Stomach (tissue), 9 donors: Measurements from ENCODE around the gene PER1. TPM values are rescaled to one million over a fixed set of nuclear protein-coding genes. Genes with fewer than 3 reads are reported as not detected.
A peak's percentile ranks its signal among the peaks of the same experiment; 100 is the strongest.

Experiments used
- DNase-seq, 2 donors: peaks; one replicate each; pipeline versions ENCODE4 v3.0.0 to v3.0.0-alpha.2; 2013 to 2019
- H3K27ac ChIP-seq, 5 donors: fragments of 200-600 bp in 4 of 5; sonication (generic) in 4 of 5; one replicate each; pipeline ENCODE4 v1.5.1; 2013 to 2019; ENCODE audit warnings: mild to moderate bottlenecking in 1 of 5, moderate library complexity in 1 of 5
- H3K27me3 ChIP-seq, 3 donors: fragments of 200-600 bp; sonication (generic); one replicate each; pipeline ENCODE4 v1.5.1; 2017 to 2019; ENCODE audit warnings: mixed run types in 1 of 3
- H3K36me3 ChIP-seq, 4 donors: fragments of 200-600 bp; sonication (generic); 1 replicate in 3 of 4; 2 replicates in 1 of 4; pipeline ENCODE4 v1.5.1; 2016 to 2019
- H3K4me1 ChIP-seq, 4 donors: fragments of 200-600 bp; sonication (generic); one replicate each; pipeline ENCODE4 v1.5.1; 2016 to 2019
- H3K4me3 ChIP-seq, 4 donors: fragments of 200-600 bp; sonication (generic) in 3 of 4; one replicate each; pipeline ENCODE4 v1.5.1; 2016 to 2019; ENCODE audit warnings: mild to moderate bottlenecking in 1 of 4
- H3K9me3 ChIP-seq, 4 donors: fragments of 200-600 bp; sonication (generic); one replicate each; pipeline ENCODE4 v1.5.1; 2016 to 2019
- EP300 ChIP-seq: sonication (generic); formaldehyde crosslinking; IDR thresholded peaks from one replicate; pipeline ENCODE4 v1.6.1; 2017; ENCODE audit warnings: antibody characterized with exemption
- POLR2A ChIP-seq, 4 donors: fragments of 450-650 bp; IDR thresholded peaks; one replicate each; pipeline ENCODE4 v1.6.1; 2016; ENCODE audit warnings: antibody characterized with exemption in 4 of 4, control low read depth in 2 of 4, mild to moderate bottlenecking in 1 of 4, moderate library complexity in 1 of 4
- POLR2AphosphoS5 ChIP-seq, 3 donors: sonication (generic); formaldehyde crosslinking; IDR thresholded peaks; one replicate each; pipeline ENCODE4 v1.6.1; 2016; ENCODE audit warnings: antibody characterized with exemption in 3 of 3
- WGBS, 5 donors: extraction: QIAGEN DNeasy Blood & Tissue Kit in 3 of 5; methylation state at CpG; one replicate each; pipeline versions ENCODE4 v1.1.5 to v1.1.7; 2013 to 2018; 5-methylcytosine and 5-hydroxymethylcytosine counted together
- intact Hi-C: fragments of 100-400 bp; cut with DNase I; formaldehyde crosslinking; loops from one replicate; pipeline ENCODE4 v1.15.1; 2023; ENCODE audit warnings: low total_unique reads
- polyA plus RNA-seq, 3 donors: library from polyadenylated mRNA; stranded (reverse); fragments of 200-250 nt; gene quantifications; one replicate each; pipeline ENCODE4 v1.2.3, GENCODE V29; 2013
- total RNA-seq, 5 donors: library from RNA; depleted of rRNA; stranded (reverse); fragments of >200 nt; gene quantifications; one replicate each; pipeline versions ENCODE4 v1.1.0 to v1.2.3, GENCODE V29; 2014 to 2016
- TF ChIP-seq, protein P1 (sequence below), 7 experiments: fragments of 450-650 bp in 4 of 7; fragments of 200-600 bp in 3 of 7; sonication (generic) in 3 of 7; IDR thresholded peaks; one replicate each; pipeline ENCODE4 v1.5.1; 2016 to 2019; ENCODE audit warnings: antibody characterized with exemption in 7 of 7, control low read depth in 2 of 7, mild to moderate bottlenecking in 1 of 7
- donor health status: healthy with polysubstance abuse.
- donor health status: Bipolar disorder and iron deficiency.
- donor health status: healthy.

PER1 gene
- total and polyA plus RNA-seq, 8 donors, result 16.2 to 163 (median 69.7) TPM

GRCh38 chr17:8167526-8167925, 15.3 kb upstream of the PER1 start:
- no peak for DNase-seq
- WGBS, 5 donors, result 73 to 81% (median 79%) methylated on average over 3 of the region's 3 CpGs
- Histone ChIP-seq H3K27me3 (no peaks in the 10 kb centered on the region), H3K9me3 (no peaks in the 10 kb centered on the region), H3K4me3 (no peak overlapping the region), H3K27ac (no peak overlapping the region), H3K4me1 (peaks cover 14 to 25% (median 18%) of the 10 kb centered on the region in 4 donors), H3K36me3 (no peaks in the 10 kb centered on the region)
- TF ChIP-seq POLR2AphosphoS5 (IDR thresholded peaks at IDR 0.05) (no peak), EP300 (no peak), POLR2A (IDR thresholded peaks at IDR 0.05) (no peak)
- TF ChIP-seq, protein P1, sequence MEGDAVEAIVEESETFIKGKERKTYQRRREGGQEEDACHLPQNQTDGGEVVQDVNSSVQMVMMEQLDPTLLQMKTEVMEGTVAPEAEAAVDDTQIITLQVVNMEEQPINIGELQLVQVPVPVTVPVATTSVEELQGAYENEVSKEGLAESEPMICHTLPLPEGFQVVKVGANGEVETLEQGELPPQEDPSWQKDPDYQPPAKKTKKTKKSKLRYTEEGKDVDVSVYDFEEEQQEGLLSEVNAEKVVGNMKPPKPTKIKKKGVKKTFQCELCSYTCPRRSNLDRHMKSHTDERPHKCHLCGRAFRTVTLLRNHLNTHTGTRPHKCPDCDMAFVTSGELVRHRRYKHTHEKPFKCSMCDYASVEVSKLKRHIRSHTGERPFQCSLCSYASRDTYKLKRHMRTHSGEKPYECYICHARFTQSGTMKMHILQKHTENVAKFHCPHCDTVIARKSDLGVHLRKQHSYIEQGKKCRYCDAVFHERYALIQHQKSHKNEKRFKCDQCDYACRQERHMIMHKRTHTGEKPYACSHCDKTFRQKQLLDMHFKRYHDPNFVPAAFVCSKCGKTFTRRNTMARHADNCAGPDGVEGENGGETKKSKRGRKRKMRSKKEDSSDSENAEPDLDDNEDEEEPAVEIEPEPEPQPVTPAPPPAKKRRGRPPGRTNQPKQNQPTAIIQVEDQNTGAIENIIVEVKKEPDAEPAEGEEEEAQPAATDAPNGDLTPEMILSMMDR (IDR thresholded peaks at IDR 0.05), result no peak
- intact Hi-C loops, result no loop called here

DNA sequence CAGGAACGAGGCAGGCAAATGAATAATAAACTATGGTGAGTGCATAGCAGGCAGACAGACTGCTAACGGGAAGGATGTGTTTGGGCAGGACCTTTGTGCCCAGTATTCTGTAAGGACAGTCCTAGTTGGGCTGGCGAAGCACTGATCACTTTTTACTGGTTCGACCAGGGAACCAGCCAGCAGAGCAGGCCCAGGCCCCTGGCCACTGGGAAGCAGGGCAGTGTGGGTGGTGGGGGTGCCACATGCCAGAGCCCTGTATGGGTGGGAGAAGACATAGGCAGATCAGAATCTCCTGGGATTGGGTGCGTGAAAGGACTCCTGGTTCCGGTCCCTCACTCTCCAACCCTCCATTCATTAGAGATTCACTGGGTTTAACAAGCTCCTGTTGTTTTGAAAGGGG, 14.5 kb upstream of the PER1 start:
- H3K27ac ChIP-seq, result peak overlapping the region in 1 of 5 donors; percentile 38
- TF ChIP-seq, protein P1 (IDR thresholded peaks at IDR 0.05), result no peak
- TF ChIP-seq POLR2A (IDR thresholded peaks at IDR 0.05) (no peak), POLR2AphosphoS5 (IDR thresholded peaks at IDR 0.05) (no peak), EP300 (no peak)
- H3K9me3 ChIP-seq, result no peaks in the 10 kb centered on the region
- no peaks in the 10 kb centered on the region for H3K27me3 ChIP-seq
- H3K4me3 ChIP-seq, result no peak overlapping the region
- intact Hi-C loops, result no loop called here
- 90 to 95% (median 92%) methylated on average over 6 of the region's 6 CpGs for WGBS, 5 donors
- H3K36me3 ChIP-seq, result peaks cover 0 to 2% (median under 1%) of the 10 kb centered on the region in 4 donors
- peaks cover 19 to 27% (median 20%) of the 10 kb centered on the region in 4 donors for H3K4me1 ChIP-seq
- no peak for DNase-seq

- Histone ChIP-seq H3K9me3 (no peaks in the 10 kb centered on the region), H3K27me3 (no peaks in the 10 kb centered on the region), H3K36me3 (peaks cover 11 to 22% (median 18%) of the 10 kb centered on the region in 4 donors), H3K4me3 (no peak overlapping the region), H3K27ac (peak overlapping the region; percentile 98 to 100 (median 99)), H3K4me1 (peaks cover 34 to 46% (median 39%) of the 10 kb centered on the region in 4 donors)
- TF ChIP-seq POLR2AphosphoS5 (IDR thresholded peaks at IDR 0.05) (no peak), EP300 (no peak), POLR2A (IDR thresholded peaks at IDR 0.05) (no peak)
- TF ChIP-seq, protein P1 (IDR thresholded peaks at IDR 0.05), result no peak
- DNase-seq, result peak in 1 of 2 donors; percentile 24
- 67 to 84% (median 78%) methylated on average over 6 of the region's 6 CpGs for WGBS, 5 donors
- intact Hi-C loops, result no loop called here
These were observed 12.6 kb upstream of the PER1 start for GRCh38 chr17:8164815-8165131.

- Histone ChIP-seq H3K4me1 (peaks cover 35 to 52% (median 45%) of the 10 kb centered on the region in 4 donors), H3K4me3 (no peak overlapping the region), H3K36me3 (peaks cover 17 to 28% (median 24%) of the 10 kb centered on the region in 4 donors), H3K9me3 (no peaks in the 10 kb centered on the region), H3K27me3 (no peaks in the 10 kb centered on the region), H3K27ac (peak overlapping the region; percentile 98 to 100 (median 99))
- WGBS, 5 donors, result 26 to 32% (median 28%) methylated on average over 10 to 13 of the region's 13 CpGs
- intact Hi-C loops, result no loop called here
- peak; percentile 55 to 86 for DNase-seq
- TF ChIP-seq, protein P1 (IDR thresholded peaks at IDR 0.05), result no peak
- TF ChIP-seq POLR2A (IDR thresholded peaks at IDR 0.05), result no peak
- peak in 2 of 3 donors; percentile 33 to 35 for TF ChIP-seq POLR2AphosphoS5 (IDR thresholded peaks at IDR 0.05)
- no peak for TF ChIP-seq EP300
These were observed 12.0 kb upstream of the PER1 start for GRCh38 chr17:8163978-8164814.
